Adrenal gland (tissue), 12 donors: ENCODE data around the gene DYNC1I1. TPM values are rescaled to one million over a fixed set of nuclear protein-coding genes. Genes with fewer than 3 reads are reported as not detected.

Experiments used
- DNase-seq, 7 donors: peaks; one replicate each; pipeline ENCODE4 v3.0.0-alpha.2; 2019 to 2020
- H3K27ac ChIP-seq, 5 donors: fragments of 200-600 bp; sonication (generic) in 4 of 5; 1 replicate in 3 of 5; 2 replicates in 2 of 5; pipeline versions ENCODE4 v1.5.1 to v1.8.0; 2016 to 2020; ENCODE audit warnings: mild to moderate bottlenecking in 1 of 5
- H3K27me3 ChIP-seq: fragments of 200-600 bp; 2 replicates; pipeline ENCODE4 v1.8.0; 2021
- H3K36me3 ChIP-seq, 2 donors: fragments of 200-600 bp; replicated peaks in 1 of 2; 1 replicate in 1 of 2; 2 replicates in 1 of 2; pipeline versions ENCODE4 v1.5.1 to v1.8.0; 2018 to 2022
- H3K4me1 ChIP-seq, 2 donors: fragments of 200-600 bp; replicated peaks in 1 of 2; 1 replicate in 1 of 2; 2 replicates in 1 of 2; pipeline versions ENCODE4 v1.5.1 to v1.8.0; 2018 to 2021
- H3K4me3 ChIP-seq, 4 donors: fragments of 200-600 bp; sonication (generic) in 3 of 4; one replicate each; pipeline ENCODE4 v1.5.1; 2016 to 2018
- H3K9me3 ChIP-seq, 3 donors: fragments of 200-600 bp; sonication (generic) in 1 of 3; replicated peaks in 1 of 3; 1 replicate in 2 of 3; 2 replicates in 1 of 3; pipeline versions ENCODE4 v1.5.1 to v1.8.0; 2016 to 2021
- CTCF ChIP-seq, 6 experiments: fragments of 450-650 bp in 4 of 6; fragments of 200-600 bp in 2 of 6; sonication (generic) in 1 of 6; IDR thresholded peaks; 1 replicate in 5 of 6; 2 replicates in 1 of 6; pipeline versions ENCODE4 v1.5.1 to v1.8.0; 2016 to 2021; ENCODE audit warnings: antibody characterized with exemption in 6 of 6, mild to moderate bottlenecking in 2 of 6, moderate library complexity in 1 of 6
- POLR2A ChIP-seq, 2 donors: fragments of 450-650 bp; IDR thresholded peaks; one replicate each; pipeline ENCODE4 v1.6.1; 2017; ENCODE audit warnings: antibody characterized with exemption in 2 of 2, mild to moderate bottlenecking in 2 of 2, moderate library complexity in 1 of 2
- WGBS, 4 donors: extraction: QIAGEN DNeasy Blood & Tissue Kit in 2 of 4; methylation state at CpG; one replicate each; pipeline versions ENCODE4 v1.1.5 to v1.1.7; 2013 to 2017; 5-methylcytosine and 5-hydroxymethylcytosine counted together
- intact Hi-C, 2 donors: fragments of 100-400 bp; cut with DNase I; formaldehyde crosslinking; loops; one replicate each; pipeline versions ENCODE4 v1.14.1 to v1.15.0; 2022 to 2023
- polyA plus RNA-seq, 3 donors: library from polyadenylated mRNA; stranded (reverse); fragments of 200-250 nt in 2 of 3; fragments of 350-450 nt in 1 of 3; fragmentation: Illumina TruSeq in 1 of 3; extraction: RNeasy Lipid Tissue Mini Kit (QIAGEN cat#74804) in 1 of 3; gene quantifications; one replicate each; pipeline ENCODE4 v1.2.3, GENCODE V29; 2013 to 2014
- total RNA-seq, 9 donors: library from RNA; depleted of rRNA in 4 of 9; stranded (reverse); fragments of >200 nt in 4 of 9; fragments of 120-200 nt in 1 of 9; fragmentation: NEBNext Ultra II Directional in 1 of 9; extraction: Animal tissue kit (Norgen Biotek cat#: 25700) in 1 of 9; gene quantifications; one replicate each; pipeline versions ENCODE4 v1.1.0 to v1.2.4, GENCODE V29; 2013 to 2023
- donor health status: healthy with polysubstance abuse.
- donor health status: Bipolar disorder and iron deficiency.
- donor health status: DM: yes; HTN: yes; CAD: no.
- donor health status: DM: no; HTN: no; CAD: no.
- donor health status: DM: no; HTN: no; CAD: no.
- donor health status: DM: yes; HTN: yes; CAD: no.

The DYNC1I1 gene
- total and polyA plus RNA-seq, 12 donors: 0.97 to 42.6 (median 8.2) TPM

- TF ChIP-seq CTCF (IDR thresholded peaks at IDR 0.05) (no peak), POLR2A (IDR thresholded peaks at IDR 0.05) (no peak)
- intact Hi-C loops: no loop called here
- Histone ChIP-seq H3K4me1 (no peaks in the 10 kb centered on the region), H3K4me3 (no peak overlapping the region), H3K27ac (no peak overlapping the region), H3K36me3 (no peaks in the 10 kb centered on the region), H3K27me3 (no peaks in the 10 kb centered on the region), H3K9me3 (no peaks in the 10 kb centered on the region)
- 50 to 59% (median 54%) methylated on average over 1 of the region's 1 CpG for WGBS, 4 donors
- no peak for DNase-seq
These were observed 295.0 kb downstream of the DYNC1I1 start for GRCh38 chr7:96067321-96067720.

- Histone ChIP-seq H3K27me3 (no peaks in the 10 kb centered on the region), H3K9me3 (no peaks in the 10 kb centered on the region), H3K4me1 (no peaks in the 10 kb centered on the region), H3K4me3 (no peak overlapping the region), H3K27ac (no peak overlapping the region), H3K36me3 (no peaks in the 10 kb centered on the region)
- TF ChIP-seq CTCF (IDR thresholded peaks at IDR 0.05) (no peak), POLR2A (IDR thresholded peaks at IDR 0.05) (no peak)
- intact Hi-C loops: no loop called here
- no peak for DNase-seq
- 82 to 91% (median 88%) methylated on average over 3 of the region's 3 CpGs for WGBS, 4 donors
These were observed 297.0 kb downstream of the DYNC1I1 start for GRCh38 chr7:96069401-96069800.

- 36 to 67% (median 48%) methylated on average over 1 of the region's 1 CpG for WGBS, 4 donors
- DNase-seq: no peak
- H3K4me1 ChIP-seq: peaks cover 6% of the 10 kb centered on the region in 2 donors
- H3K4me3 ChIP-seq: no peak overlapping the region
- TF ChIP-seq CTCF (IDR thresholded peaks at IDR 0.05) (no peak), POLR2A (IDR thresholded peaks at IDR 0.05) (no peak)
- peaks cover 8% of the 10 kb centered on the region for H3K27me3 ChIP-seq
- no peaks in the 10 kb centered on the region for H3K36me3 ChIP-seq
- intact Hi-C loops: loop anchor here (5.0 to 10.0 kb wide), 2 partner anchors 950 to 952 kb away; partner anchors contain the start of gene DLX5 (in 1 of the 2)
- H3K9me3 ChIP-seq: no peaks in the 10 kb centered on the region
- no peak overlapping the region for H3K27ac ChIP-seq
These were observed 302.5 kb downstream of the DYNC1I1 start for GRCh38 chr7:96074871-96075270.

- peak; percentile 49 to 74 (median 66) for DNase-seq
- 3 to 6% (median 4%) methylated on average over 15 to 47 of the region's 47 CpGs for WGBS, 4 donors
These were observed 303.4 kb downstream of the DYNC1I1 start for GRCh38 chr7:96075510-96076349.

More at GRCh38 chr7:96075510-96076349, 303.4 kb downstream of the DYNC1I1 start:
- Histone ChIP-seq H3K27ac (no peak overlapping the region), H3K9me3 (no peaks in the 10 kb centered on the region), H3K27me3 (peaks cover 8% of the 10 kb centered on the region), H3K4me1 (peaks cover 6% of the 10 kb centered on the region in 2 donors), H3K4me3 (peak overlapping the region in 2 of 4 donors; percentile 24 to 57), H3K36me3 (no peaks in the 10 kb centered on the region)
- peak; percentile 49 to 83 (median 72) for TF ChIP-seq CTCF (IDR thresholded peaks at IDR 0.05)
- TF ChIP-seq POLR2A (IDR thresholded peaks at IDR 0.05): no peak
- intact Hi-C loops: loop anchor here (5.0 to 10.0 kb wide), 2 partner anchors 949 to 952 kb away; partner anchors contain the start of gene DLX5 (in 1 of the 2)
